HG02884 (cell line): ENCODE measurements around the gene PLAC1.

ENCODE experiments used
- ATAC-seq: cut with Tn5 transposase; IDR thresholded peaks from one replicate; pipeline ENCODE4 v1.9.1; 2021; ENCODE audit warnings: mild to moderate bottlenecking, moderate library complexity; ENCODE audit not compliant: unreplicated experiment

The PLAC1 gene

GRCh38 chrX:134544513-134545151 is 113.6 kb downstream of the PLAC1 start:
- ATAC-seq = no peak

- ATAC-seq = no peak
These were observed 114.1 kb downstream of the PLAC1 start for GRCh38 chrX:134544135-134544512.

GRCh38 chrX:134543288-134543687 is 115.0 kb downstream of the PLAC1 start:
- ATAC-seq = no peak

- ATAC-seq = no peak
These were observed 115.8 kb downstream of the PLAC1 start for GRCh38 chrX:134542485-134542884.

- ATAC-seq = no peak
These were observed 116.4 kb downstream of the PLAC1 start for GRCh38 chrX:134541906-134542305.

- no peak for ATAC-seq
These were observed 120.0 kb downstream of the PLAC1 start for GRCh38 chrX:134538316-134538715.

DNA sequence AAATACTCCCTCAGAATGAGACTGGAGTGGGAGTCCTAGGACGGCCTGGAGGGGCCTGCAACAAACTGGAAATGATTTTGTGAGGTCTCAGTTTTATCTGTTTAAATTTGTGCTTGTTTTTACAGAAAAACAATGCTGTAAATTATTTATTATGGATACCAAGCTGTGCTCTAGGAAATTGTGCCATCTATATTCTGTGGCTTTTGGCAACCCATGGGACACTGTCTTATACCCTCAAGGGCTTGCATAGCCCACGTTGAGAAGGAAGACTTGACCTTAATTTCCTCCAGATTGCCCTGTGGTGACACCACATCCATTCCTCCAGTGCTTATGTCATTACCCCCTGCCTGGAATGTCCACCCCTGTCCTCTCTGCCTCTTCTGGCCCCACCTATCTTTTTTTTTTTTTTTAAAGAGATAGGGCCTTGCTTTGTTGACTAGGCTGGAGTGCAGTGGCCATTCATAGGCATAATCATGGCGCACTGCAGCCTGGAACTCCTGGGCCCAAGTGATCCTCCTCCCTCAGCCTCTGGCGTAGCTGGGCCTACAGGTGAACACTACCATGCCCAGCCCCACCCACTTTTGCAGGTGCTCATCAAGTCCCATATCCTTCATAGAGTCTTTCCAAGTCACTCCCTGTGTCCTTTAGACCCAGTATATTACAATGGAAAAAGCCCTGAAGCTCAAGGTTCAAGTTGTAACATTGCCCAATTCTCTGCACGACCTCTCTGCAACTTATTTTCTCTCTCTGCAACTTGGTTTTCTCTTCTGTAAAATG is 120.9 kb downstream of the PLAC1 start:
- no peak for ATAC-seq

GRCh38 chrX:134533952-134534351 is 124.3 kb downstream of the PLAC1 start:
- no peak for ATAC-seq

DNA sequence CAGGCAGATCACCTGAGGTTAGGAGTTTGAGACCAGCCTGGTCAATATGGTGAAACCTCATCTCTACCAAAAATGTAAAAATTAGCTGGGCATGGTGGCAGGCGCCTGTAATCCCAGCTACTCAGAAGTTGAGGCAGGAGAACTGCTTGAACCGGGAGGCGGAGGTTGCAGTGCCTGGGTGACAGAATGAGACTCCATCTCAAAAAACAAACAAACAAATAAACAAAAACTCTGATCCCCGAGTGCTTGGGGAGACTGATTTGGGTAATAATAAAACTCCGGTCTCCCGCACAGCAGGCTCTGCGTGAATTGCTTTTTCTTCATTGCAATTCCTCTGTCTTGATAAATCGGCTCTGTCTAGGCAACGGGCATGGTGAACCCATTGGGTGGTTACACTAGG is 124.9 kb downstream of the PLAC1 start:
- no peak for ATAC-seq

DNA sequence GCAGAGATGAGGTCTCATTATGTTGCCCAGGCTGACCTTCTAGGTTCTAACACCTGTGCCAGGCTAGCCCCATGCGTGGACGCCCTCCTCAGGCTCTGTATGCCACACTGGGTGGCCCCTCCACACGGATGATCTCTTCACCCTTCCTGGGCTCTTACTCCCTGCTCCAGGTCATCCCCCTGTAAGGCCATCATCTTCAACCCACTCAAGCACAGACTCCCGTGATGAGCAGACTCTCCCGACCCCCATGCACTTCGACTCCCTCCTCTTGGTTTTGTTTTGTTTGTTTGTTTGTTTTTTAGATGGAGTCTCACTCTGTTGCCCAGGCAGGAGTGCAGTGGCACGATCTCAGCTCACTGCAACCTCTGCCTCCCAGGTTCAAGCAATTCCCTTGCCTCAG is 127.4 kb downstream of the PLAC1 start:
- ATAC-seq = no peak

GRCh38 chrX:134529481-134529880 is 128.8 kb downstream of the PLAC1 start:
- ATAC-seq = no peak

GRCh38 chrX:134528960-134529359 is 129.3 kb downstream of the PLAC1 start:
- no peak for ATAC-seq

DNA sequence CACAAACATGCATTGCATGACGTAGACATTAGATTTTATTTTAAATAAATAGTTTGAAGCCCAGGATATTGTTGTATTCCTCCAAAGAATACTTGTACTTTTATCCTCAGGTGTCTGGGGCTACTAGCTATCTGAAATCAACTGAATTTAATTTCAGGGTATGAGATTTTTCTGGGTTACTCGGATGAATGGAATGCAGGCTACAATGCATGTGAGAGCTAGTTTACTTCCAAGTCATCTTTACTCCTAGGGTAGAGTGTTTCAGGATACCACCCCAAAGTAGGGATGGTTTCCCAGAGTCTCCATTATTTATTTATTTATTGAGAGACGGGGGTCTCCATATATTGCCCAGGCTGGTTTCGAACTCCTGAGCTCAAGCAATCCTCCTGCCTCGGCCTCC is 131.9 kb downstream of the PLAC1 start:
- no peak for ATAC-seq

DNA sequence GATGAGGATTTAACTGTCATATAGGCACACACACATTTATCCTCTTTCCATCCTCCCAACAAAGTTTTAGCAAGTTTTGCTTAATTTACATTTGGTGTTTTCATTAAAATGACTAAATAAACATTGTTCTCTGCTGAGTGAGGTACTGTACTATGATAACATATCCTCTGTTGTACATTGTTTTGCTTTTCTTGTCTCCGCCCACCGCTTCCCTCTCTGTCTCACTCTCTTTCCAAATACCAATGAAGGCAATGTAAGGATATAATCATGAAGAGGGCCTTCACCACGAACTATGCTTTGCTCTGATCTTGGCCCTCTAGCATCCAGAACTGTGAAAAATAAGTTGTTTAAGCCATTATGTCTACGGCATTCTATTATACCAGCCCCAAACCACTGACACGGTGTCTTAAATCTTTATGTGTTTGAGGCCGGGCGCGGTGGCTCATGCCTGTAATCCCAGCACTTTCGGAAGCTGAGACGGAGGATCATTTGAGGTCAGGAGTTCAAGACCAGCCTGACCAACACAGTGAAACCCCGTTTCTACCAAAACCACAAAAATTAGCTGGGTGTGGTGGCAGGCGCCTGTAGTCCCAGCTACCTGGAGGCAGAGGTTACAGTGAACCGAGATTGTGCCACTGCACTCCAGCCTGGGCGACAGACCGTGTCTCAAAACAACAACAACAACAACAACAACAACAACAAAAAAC is 133.0 kb downstream of the PLAC1 start:
- no peak for ATAC-seq

DNA sequence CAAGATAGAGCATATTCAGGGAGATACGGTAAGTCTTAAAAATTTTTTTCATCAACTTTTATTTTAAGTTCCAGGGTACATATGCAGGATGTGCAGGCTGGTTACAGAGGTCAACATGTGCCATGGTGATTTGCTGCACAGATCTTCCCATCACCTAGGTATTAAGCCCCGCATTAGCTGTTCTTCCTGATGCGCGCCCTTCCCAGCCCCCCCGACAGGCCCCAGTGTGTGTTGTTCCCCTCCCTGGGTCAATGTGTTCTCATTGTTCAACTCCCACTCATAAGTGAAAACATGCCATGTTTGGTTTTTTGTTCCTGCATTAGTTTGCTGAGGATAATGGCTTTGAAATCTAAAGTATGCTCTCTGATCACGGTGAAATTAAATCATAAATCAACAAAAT is 134.1 kb downstream of the PLAC1 start:
- no peak for ATAC-seq

DNA sequence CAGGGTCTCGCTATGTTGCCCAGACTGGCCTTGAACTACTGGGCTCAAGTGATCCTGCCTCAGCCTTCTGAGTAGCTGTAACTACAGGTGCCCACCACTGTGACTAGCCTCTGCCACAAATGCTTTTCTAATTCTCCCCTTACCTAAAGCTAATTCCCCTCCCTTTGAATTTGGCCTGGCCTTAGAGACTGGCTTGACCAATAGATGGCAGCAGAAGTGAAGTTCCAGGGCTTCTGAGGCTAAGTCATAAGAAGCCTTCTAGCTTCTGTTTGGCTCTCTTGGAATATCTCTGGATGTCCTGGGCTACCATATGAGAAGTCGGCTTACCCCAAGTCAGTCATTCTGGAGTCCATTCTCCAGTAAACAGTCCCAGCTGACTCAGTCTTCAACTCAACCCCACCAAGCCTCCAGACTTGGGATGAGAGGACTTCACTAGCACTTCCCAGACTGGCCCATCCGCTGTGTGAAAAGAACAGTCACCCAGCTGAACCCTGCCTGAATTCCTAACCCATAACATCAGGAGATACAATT is 137.3 kb downstream of the PLAC1 start:
- ATAC-seq = no peak
